ENCODE measurements around the gene RBM47. TPM values are rescaled to one million over a fixed set of nuclear protein-coding genes. Genes with fewer than 3 reads are reported as not detected.

Gene RBM47
- total and polyA plus RNA-seq, 4 experiments from 2014 or later: 0.10 to 1.5 (median 0.87) TPM

GRCh38 chr4:40613456-40613855 lies 16.2 kb downstream of the RBM47 start:
- Mint-ChIP-seq H3K36me3 (no peaks in the 10 kb centered on the region), H3K9me3 (no peaks in the 10 kb centered on the region), H3K4me3 (no peak overlapping the region), H3K4me1 (peaks cover 0 to 3% (median 0%) of the 10 kb centered on the region in 4 donors), H3K27me3 (peaks cover 0 to 2% of the 10 kb centered on the region in 2 donors), H3K27ac (no peak overlapping the region)
- H3K9me3 ChIP-seq (ENCODE audit: control insufficient read depth in 1 of 2, low read length in 2 of 2): no peaks in the 10 kb centered on the region
- no peaks in the 10 kb centered on the region for H3K27me3 ChIP-seq (ENCODE audit: insufficient read depth, low read length)
- POLR2A ChIA-PET (ENCODE audit: partially characterized antibody): no interaction called here
- CTCF ChIA-PET (ENCODE audit: partially characterized antibody): no interaction called here
- H3K36me3 ChIP-seq (ENCODE audit: insufficient read depth, low read length): no peaks in the 10 kb centered on the region
- H3K27ac ChIP-seq (ENCODE audit: low read depth, low read length): no peak overlapping the region
- DNase-seq: no peak
- intact Hi-C loops (cut with micrococcal nuclease): no loop called here
- no peak overlapping the region for H3K4me3 ChIP-seq (ENCODE audit: low read length in 2 of 2)
- no peaks in the 10 kb centered on the region for H3K4me1 ChIP-seq (ENCODE audit: insufficient read depth, low read length)

- H3K4me1 Mint-ChIP-seq: peaks cover 0 to 3% (median 0%) of the 10 kb centered on the region in 4 donors
- no peaks in the 10 kb centered on the region for H3K4me1 ChIP-seq (ENCODE audit: insufficient read depth, low read length)
- no peak overlapping the region for H3K4me3 ChIP-seq (ENCODE audit: low read length in 2 of 2)
- no peak overlapping the region for H3K27ac Mint-ChIP-seq
- no peaks in the 10 kb centered on the region for H3K9me3 ChIP-seq (ENCODE audit: control insufficient read depth in 1 of 2, low read length in 2 of 2)
- H3K27ac ChIP-seq (ENCODE audit: low read depth, low read length): no peak overlapping the region
- H3K27me3 Mint-ChIP-seq: peaks cover 0 to 2% of the 10 kb centered on the region in 2 donors
- no peaks in the 10 kb centered on the region for H3K36me3 ChIP-seq (ENCODE audit: insufficient read depth, low read length)
- H3K27me3 ChIP-seq (ENCODE audit: insufficient read depth, low read length): no peaks in the 10 kb centered on the region
- no peaks in the 10 kb centered on the region for H3K36me3 Mint-ChIP-seq
- no peak overlapping the region for H3K4me3 Mint-ChIP-seq
- intact Hi-C loops (cut with micrococcal nuclease): no loop called here
- no peaks in the 10 kb centered on the region for H3K9me3 Mint-ChIP-seq
- CTCF ChIA-PET (ENCODE audit: partially characterized antibody): no interaction called here
- DNase-seq: no peak
- POLR2A ChIA-PET (ENCODE audit: partially characterized antibody): no interaction called here
Measured at GRCh38 chr4:40612831-40613230, 16.8 kb downstream of the RBM47 start.

- H3K4me1 ChIP-seq (ENCODE audit: insufficient read depth, low read length): no peaks in the 10 kb centered on the region
- intact Hi-C loops (cut with micrococcal nuclease): no loop called here
- no peak overlapping the region for H3K27ac ChIP-seq (ENCODE audit: low read depth, low read length)
- H3K4me3 ChIP-seq (ENCODE audit: low read length in 2 of 2): no peak overlapping the region
- H3K27me3 ChIP-seq (ENCODE audit: insufficient read depth, low read length): no peaks in the 10 kb centered on the region
- Mint-ChIP-seq H3K9me3 (no peaks in the 10 kb centered on the region), H3K27me3 (peaks cover 0 to 2% of the 10 kb centered on the region in 2 donors), H3K36me3 (no peaks in the 10 kb centered on the region), H3K4me1 (peaks cover 0 to 3% (median 0%) of the 10 kb centered on the region in 4 donors), H3K27ac (no peak overlapping the region), H3K4me3 (no peak overlapping the region)
- POLR2A ChIA-PET (ENCODE audit: partially characterized antibody): no interaction called here
- DNase-seq: no peak
- H3K9me3 ChIP-seq (ENCODE audit: control insufficient read depth in 1 of 2, low read length in 2 of 2): no peaks in the 10 kb centered on the region
- CTCF ChIA-PET (ENCODE audit: partially characterized antibody): no interaction called here
- no peaks in the 10 kb centered on the region for H3K36me3 ChIP-seq (ENCODE audit: insufficient read depth, low read length)
Measured at GRCh38 chr4:40612283-40612682, 17.4 kb downstream of the RBM47 start.

GRCh38 chr4:40608628-40609027 lies 21.0 kb downstream of the RBM47 start:
- CTCF ChIA-PET (ENCODE audit: partially characterized antibody): no interaction called here

GRCh38 chr4:40607221-40607620 lies 22.4 kb downstream of the RBM47 start:
- intact Hi-C loops (cut with micrococcal nuclease): no loop called here
- DNase-seq: no peak
- Histone ChIP-seq H3K36me3 (ENCODE audit: insufficient read depth, low read length) (no peaks in the 10 kb centered on the region), H3K27me3 (ENCODE audit: insufficient read depth, low read length) (no peaks in the 10 kb centered on the region), H3K4me3 (ENCODE audit: low read length in 2 of 2) (no peak overlapping the region), H3K4me1 (ENCODE audit: insufficient read depth, low read length) (no peaks in the 10 kb centered on the region), H3K9me3 (ENCODE audit: control insufficient read depth in 1 of 2, low read length in 2 of 2) (no peaks in the 10 kb centered on the region), H3K27ac (ENCODE audit: low read depth, low read length) (no peak overlapping the region)
- peaks cover 0 to 2% (median 0%) of the 10 kb centered on the region in 8 donors for H3K9me3 Mint-ChIP-seq
- peaks cover 0 to 2% of the 10 kb centered on the region in 2 donors for H3K27me3 Mint-ChIP-seq
- no peaks in the 10 kb centered on the region for H3K36me3 Mint-ChIP-seq
- no peak overlapping the region for H3K4me3 Mint-ChIP-seq
- no peak overlapping the region for H3K27ac Mint-ChIP-seq
- CTCF ChIA-PET (ENCODE audit: partially characterized antibody): no interaction called here
- POLR2A ChIA-PET (ENCODE audit: partially characterized antibody): no interaction called here
- H3K4me1 Mint-ChIP-seq: no peaks in the 10 kb centered on the region

More at GRCh38 chr4:40608628-40609027, 21.0 kb downstream of the RBM47 start:
- Histone ChIP-seq H3K36me3 (ENCODE audit: insufficient read depth, low read length) (no peaks in the 10 kb centered on the region), H3K27me3 (ENCODE audit: insufficient read depth, low read length) (no peaks in the 10 kb centered on the region), H3K9me3 (ENCODE audit: control insufficient read depth in 1 of 2, low read length in 2 of 2) (no peaks in the 10 kb centered on the region), H3K4me1 (ENCODE audit: insufficient read depth, low read length) (no peaks in the 10 kb centered on the region), H3K27ac (ENCODE audit: low read depth, low read length) (no peak overlapping the region), H3K4me3 (ENCODE audit: low read length in 2 of 2) (no peak overlapping the region)
- no peaks in the 10 kb centered on the region for H3K4me1 Mint-ChIP-seq
- no peak overlapping the region for H3K4me3 Mint-ChIP-seq
- DNase-seq: no peak
- POLR2A ChIA-PET (ENCODE audit: partially characterized antibody): no interaction called here
- no peaks in the 10 kb centered on the region for H3K36me3 Mint-ChIP-seq
- intact Hi-C loops (cut with micrococcal nuclease): no loop called here
- H3K27me3 Mint-ChIP-seq: peaks cover 0 to 2% of the 10 kb centered on the region in 2 donors
- H3K27ac Mint-ChIP-seq: no peak overlapping the region
- H3K9me3 Mint-ChIP-seq: peaks cover 0 to 2% (median 0%) of the 10 kb centered on the region in 8 donors

- no peaks in the 10 kb centered on the region for H3K4me1 Mint-ChIP-seq
- peaks cover 0 to 5% (median 0%) of the 10 kb centered on the region in 8 donors for H3K9me3 Mint-ChIP-seq
- no peaks in the 10 kb centered on the region for H3K36me3 ChIP-seq (ENCODE audit: insufficient read depth, low read length)
- H3K36me3 Mint-ChIP-seq: no peaks in the 10 kb centered on the region
- no peaks in the 10 kb centered on the region for H3K9me3 ChIP-seq (ENCODE audit: control insufficient read depth in 1 of 2, low read length in 2 of 2)
- CTCF ChIA-PET (ENCODE audit: partially characterized antibody): no interaction called here
- DNase-seq: no peak
- H3K4me3 ChIP-seq (ENCODE audit: low read length in 2 of 2): no peak overlapping the region
- H3K27me3 ChIP-seq (ENCODE audit: insufficient read depth, low read length): no peaks in the 10 kb centered on the region
- no peak overlapping the region for H3K27ac ChIP-seq (ENCODE audit: low read depth, low read length)
- H3K4me1 ChIP-seq (ENCODE audit: insufficient read depth, low read length): no peaks in the 10 kb centered on the region
- no peak overlapping the region for H3K4me3 Mint-ChIP-seq
- POLR2A ChIA-PET (ENCODE audit: partially characterized antibody): no interaction called here
- H3K27me3 Mint-ChIP-seq: peaks cover 0 to 2% of the 10 kb centered on the region in 2 donors
- intact Hi-C loops (cut with micrococcal nuclease): no loop called here
- H3K27ac Mint-ChIP-seq: no peak overlapping the region
Measured at GRCh38 chr4:40606239-40606767, 23.4 kb downstream of the RBM47 start.

GRCh38 chr4:40603281-40603680 lies 26.4 kb downstream of the RBM47 start:
- Histone ChIP-seq H3K27ac (ENCODE audit: low read depth, low read length) (no peak overlapping the region), H3K36me3 (ENCODE audit: insufficient read depth, low read length) (no peaks in the 10 kb centered on the region), H3K4me1 (ENCODE audit: insufficient read depth, low read length) (no peaks in the 10 kb centered on the region), H3K4me3 (ENCODE audit: low read length in 2 of 2) (no peak overlapping the region), H3K9me3 (ENCODE audit: control insufficient read depth in 1 of 2, low read length in 2 of 2) (no peaks in the 10 kb centered on the region), H3K27me3 (ENCODE audit: insufficient read depth, low read length) (no peaks in the 10 kb centered on the region)
- DNase-seq: no peak
- Mint-ChIP-seq H3K27me3 (no peaks in the 10 kb centered on the region), H3K9me3 (peaks cover 0 to 5% (median 0%) of the 10 kb centered on the region in 8 donors), H3K4me1 (no peaks in the 10 kb centered on the region), H3K27ac (no peak overlapping the region), H3K36me3 (no peaks in the 10 kb centered on the region), H3K4me3 (no peak overlapping the region)
- ChIA-PET CTCF (ENCODE audit: partially characterized antibody) (no interaction called here), POLR2A (ENCODE audit: partially characterized antibody) (no interaction called here)
- intact Hi-C loops (cut with micrococcal nuclease): no loop called here

GRCh38 chr4:40601641-40602040 lies 28.0 kb downstream of the RBM47 start:
- POLR2A ChIA-PET (ENCODE audit: partially characterized antibody): no interaction called here
- Histone ChIP-seq H3K36me3 (ENCODE audit: insufficient read depth, low read length) (no peaks in the 10 kb centered on the region), H3K27me3 (ENCODE audit: insufficient read depth, low read length) (no peaks in the 10 kb centered on the region), H3K9me3 (ENCODE audit: control insufficient read depth in 1 of 2, low read length in 2 of 2) (no peaks in the 10 kb centered on the region), H3K4me3 (ENCODE audit: low read length in 2 of 2) (no peak overlapping the region), H3K4me1 (ENCODE audit: insufficient read depth, low read length) (no peaks in the 10 kb centered on the region), H3K27ac (ENCODE audit: low read depth, low read length) (no peak overlapping the region)
- Mint-ChIP-seq H3K36me3 (no peaks in the 10 kb centered on the region), H3K4me3 (no peak overlapping the region), H3K27ac (no peak overlapping the region), H3K4me1 (no peaks in the 10 kb centered on the region), H3K27me3 (no peaks in the 10 kb centered on the region), H3K9me3 (peaks cover 0 to 3% (median 0%) of the 10 kb centered on the region in 8 donors)
- DNase-seq: no peak
- CTCF ChIA-PET (ENCODE audit: partially characterized antibody): no interaction called here
- intact Hi-C loops (cut with micrococcal nuclease): no loop called here
